GDM1 (cell line): Measurements from ENCODE around the gene CSAG1.
"Not testable (repeated sequence)": the region's sequence is repeated elsewhere in the genome, so short reads cannot be mapped to it uniquely, and the experiment has no call there.

Source experiments
- DNase-seq: peaks from one replicate; lab custom pipeline; 2025; lab: John Stamatoyannopoulos, UW

CSAG1 gene

DNA sequence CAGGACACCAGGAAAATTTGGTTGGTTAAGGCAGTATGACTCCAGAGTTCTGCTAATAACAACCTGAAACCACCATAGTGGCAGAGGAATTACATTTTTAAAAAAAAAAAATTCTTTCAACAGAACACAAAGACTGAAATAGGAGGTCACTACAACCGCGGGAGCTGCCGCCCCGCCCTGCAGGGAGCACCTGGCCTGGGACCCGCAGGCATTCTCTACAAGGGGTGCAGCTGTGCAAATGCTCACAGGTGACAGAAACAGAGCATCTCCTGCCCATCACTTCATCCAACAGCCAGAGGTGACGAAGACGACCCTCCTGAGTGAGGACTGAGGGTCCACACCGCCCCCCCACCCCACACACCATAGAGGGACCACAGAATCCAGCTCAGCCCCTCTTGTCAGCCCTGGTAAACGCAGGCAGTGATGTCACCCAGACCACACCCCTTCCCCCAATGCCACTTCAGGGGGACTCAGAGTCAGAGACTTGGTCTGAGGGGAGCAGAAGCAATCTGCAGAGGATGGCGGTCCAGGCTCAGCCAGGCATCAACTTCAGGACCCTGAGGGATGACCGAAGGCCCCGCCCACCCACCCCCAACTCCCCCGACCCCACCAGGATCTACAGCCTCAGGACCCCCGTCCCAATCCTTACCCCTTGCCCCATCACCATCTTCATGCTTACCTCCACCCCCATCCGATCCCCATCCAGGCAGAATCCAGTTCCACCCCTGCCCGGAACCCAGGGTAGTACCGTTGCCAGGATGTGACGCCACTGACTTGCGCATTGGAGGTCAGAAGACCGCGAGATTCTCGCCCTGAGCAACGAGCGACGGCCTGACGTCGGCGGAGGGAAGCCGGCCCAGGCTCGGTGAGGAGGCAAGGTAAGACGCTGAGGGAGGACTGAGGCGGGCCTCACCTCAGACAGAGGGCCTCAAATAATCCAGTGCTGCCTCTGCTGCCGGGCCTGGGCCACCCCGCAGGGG is 35.3 kb downstream of the CSAG1 start, which contains the start of gene MAGEA3:
Gene MAGEA3, plus strand, starts transcription at position 843 of the 980 bp plus-strand sequence. CDS start 2,039 bp downstream, outside the sequence.
- DNase-seq = not testable (repeated sequence)

DNA sequence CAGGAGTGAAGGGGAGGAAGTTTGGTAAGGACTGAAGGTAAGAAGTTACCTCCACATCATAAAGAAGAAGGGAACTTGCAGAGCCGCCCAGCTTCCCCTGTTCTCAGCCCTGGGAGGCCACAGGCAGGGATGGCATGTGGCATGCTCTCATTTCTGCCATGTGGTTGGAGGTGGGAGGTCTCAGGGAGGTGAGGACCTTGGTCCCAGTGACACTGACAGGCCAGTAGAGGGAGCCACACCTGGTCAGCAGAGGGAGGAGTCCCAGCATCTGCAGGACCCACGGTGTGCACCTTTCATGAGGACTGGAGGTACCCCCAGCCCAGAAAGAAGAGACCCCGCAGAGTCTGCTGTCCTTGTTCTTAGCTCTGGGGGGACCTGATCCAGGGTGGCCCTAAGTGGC is 52.5 kb downstream of the CSAG1 start:
- not testable (repeated sequence) for DNase-seq
